Measurements from ENCODE around the gene TMEM135. TPM values are rescaled to one million over a fixed set of nuclear protein-coding genes. Genes with fewer than 3 reads are reported as not detected.

The TMEM135 gene
- total RNA-seq, 1 donor from 2014 or later, result 36.0 TPM

- no peaks in the 10 kb centered on the region for H3K9me3 Mint-ChIP-seq
- H3K4me1 Mint-ChIP-seq, result peaks cover 11% of the 10 kb centered on the region
- H3K27me3 Mint-ChIP-seq (ENCODE audit: low read depth), result no peaks in the 10 kb centered on the region
- no peak overlapping the region for H3K27ac Mint-ChIP-seq
- TF ChIP-seq CTCF (IDR thresholded peaks at IDR 0.05; ENCODE audit: unreplicated experiment), result no peak
- DNase-seq (ENCODE audit: low spot score in 2 of 2, unreplicated experiment in 2 of 2), result no peak
- H3K4me3 Mint-ChIP-seq, result no peak overlapping the region
- peaks cover 1% of the 10 kb centered on the region for H3K36me3 Mint-ChIP-seq
These were observed 269.4 kb downstream of the TMEM135 start for GRCh38 chr11:87307101-87307500.

- H3K36me3 Mint-ChIP-seq, result peaks cover 3% of the 10 kb centered on the region
- no peaks in the 10 kb centered on the region for H3K27me3 Mint-ChIP-seq (ENCODE audit: low read depth)
- H3K4me1 Mint-ChIP-seq, result peaks cover 15% of the 10 kb centered on the region
- no peak for DNase-seq (ENCODE audit: low spot score in 2 of 2, unreplicated experiment in 2 of 2)
- H3K27ac Mint-ChIP-seq, result no peak overlapping the region
- H3K4me3 Mint-ChIP-seq, result no peak overlapping the region
- no peak for TF ChIP-seq CTCF (IDR thresholded peaks at IDR 0.05; ENCODE audit: unreplicated experiment)
- H3K9me3 Mint-ChIP-seq, result no peaks in the 10 kb centered on the region
These were observed 277.5 kb downstream of the TMEM135 start for GRCh38 chr11:87315229-87315628.

- peaks cover 3% of the 10 kb centered on the region for H3K36me3 Mint-ChIP-seq
- TF ChIP-seq CTCF (IDR thresholded peaks at IDR 0.05; ENCODE audit: unreplicated experiment), result no peak
These were observed 278.8 kb downstream of the TMEM135 start for GRCh38 chr11:87316491-87316890.

GRCh38 chr11:87317441-87317840 lies 279.7 kb downstream of the TMEM135 start:
- H3K27me3 Mint-ChIP-seq (ENCODE audit: low read depth), result no peaks in the 10 kb centered on the region
- TF ChIP-seq CTCF (IDR thresholded peaks at IDR 0.05; ENCODE audit: unreplicated experiment), result no peak

More at GRCh38 chr11:87316491-87316890, 278.8 kb downstream of the TMEM135 start:
- H3K9me3 Mint-ChIP-seq, result no peaks in the 10 kb centered on the region
- H3K4me3 Mint-ChIP-seq, result no peak overlapping the region
- peaks cover 15% of the 10 kb centered on the region for H3K4me1 Mint-ChIP-seq
- H3K27ac Mint-ChIP-seq, result no peak overlapping the region
- DNase-seq (ENCODE audit: low spot score in 2 of 2, unreplicated experiment in 2 of 2), result no peak
- H3K27me3 Mint-ChIP-seq (ENCODE audit: low read depth), result no peaks in the 10 kb centered on the region

GRCh38 chr11:87320123-87320522 lies 282.4 kb downstream of the TMEM135 start:
- Mint-ChIP-seq H3K36me3 (peaks cover 11% of the 10 kb centered on the region), H3K27ac (no peak overlapping the region), H3K27me3 (ENCODE audit: low read depth) (no peaks in the 10 kb centered on the region), H3K9me3 (no peaks in the 10 kb centered on the region), H3K4me3 (no peak overlapping the region), H3K4me1 (peaks cover 12% of the 10 kb centered on the region)
- DNase-seq (ENCODE audit: low spot score in 2 of 2, unreplicated experiment in 2 of 2), result no peak
- no peak for TF ChIP-seq CTCF (IDR thresholded peaks at IDR 0.05; ENCODE audit: unreplicated experiment)

More at GRCh38 chr11:87317441-87317840, 279.7 kb downstream of the TMEM135 start:
- Mint-ChIP-seq H3K9me3 (no peaks in the 10 kb centered on the region), H3K36me3 (peaks cover 11% of the 10 kb centered on the region), H3K27ac (no peak overlapping the region), H3K4me3 (no peak overlapping the region), H3K4me1 (peaks cover 15% of the 10 kb centered on the region)
- no peak for DNase-seq (ENCODE audit: low spot score in 2 of 2, unreplicated experiment in 2 of 2)

- no peak for DNase-seq (ENCODE audit: low spot score in 2 of 2, unreplicated experiment in 2 of 2)
- H3K36me3 Mint-ChIP-seq, result peaks cover 11% of the 10 kb centered on the region
- no peaks in the 10 kb centered on the region for H3K27me3 Mint-ChIP-seq (ENCODE audit: low read depth)
- TF ChIP-seq CTCF (IDR thresholded peaks at IDR 0.05; ENCODE audit: unreplicated experiment), result no peak
- H3K4me1 Mint-ChIP-seq, result peaks cover 12% of the 10 kb centered on the region
- no peak overlapping the region for H3K27ac Mint-ChIP-seq
- no peaks in the 10 kb centered on the region for H3K9me3 Mint-ChIP-seq
- H3K4me3 Mint-ChIP-seq, result no peak overlapping the region
These were observed 284.8 kb downstream of the TMEM135 start for GRCh38 chr11:87322568-87322967.

All from mesothelial cell of epicardium (in vitro differentiated cells).